Esophagus muscularis mucosa (tissue), 4 donors: ENCODE measurements around the gene CD248. TPM values are rescaled to one million over a fixed set of nuclear protein-coding genes. Genes with fewer than 3 reads are reported as not detected.

ENCODE experiments used
- DNase-seq: peaks from one replicate; pipeline ENCODE4 v3.0.0-alpha.2; 2017; ENCODE audit errors: extremely low spot score
- H3K27ac ChIP-seq, 4 donors: fragments of 200-600 bp; sonication (generic); replicated peaks in 1 of 4; 1 replicate in 3 of 4; 2 replicates in 1 of 4; pipeline ENCODE4 v1.5.1; 2016 to 2019; ENCODE audit warnings: mild to moderate bottlenecking in 1 of 4
- H3K27me3 ChIP-seq, 4 donors: fragments of 200-600 bp; sonication (generic); one replicate each; pipeline versions ENCODE4 v1.5.1 to v1.6.0; 2016 to 2019
- H3K36me3 ChIP-seq, 4 donors: fragments of 200-600 bp; sonication (generic); one replicate each; pipeline ENCODE4 v1.5.1; 2016 to 2019
- H3K4me1 ChIP-seq, 4 donors: fragments of 200-600 bp; sonication (generic); one replicate each; pipeline ENCODE4 v1.5.1; 2016 to 2019
- H3K4me3 ChIP-seq, 4 donors: fragments of 200-600 bp; sonication (generic); 1 replicate in 2 of 4; 2 replicates in 2 of 4; pipeline ENCODE4 v1.5.1; 2016 to 2019; ENCODE audit warnings: mild to moderate bottlenecking in 4 of 4, moderate library complexity in 1 of 4
- H3K9me3 ChIP-seq, 4 donors: fragments of 200-600 bp; sonication (generic); 1 replicate in 3 of 4; 2 replicates in 1 of 4; pipeline ENCODE4 v1.5.1; 2016 to 2019
- EP300 ChIP-seq: sonication (generic); formaldehyde crosslinking; IDR thresholded peaks from one replicate; pipeline ENCODE4 v1.6.1; 2017; ENCODE audit warnings: antibody characterized with exemption
- POLR2A ChIP-seq: fragments of 450-650 bp; IDR thresholded peaks from one replicate; pipeline ENCODE4 v1.6.1; 2017; ENCODE audit warnings: antibody characterized with exemption, moderate library complexity, mild to moderate bottlenecking, low read depth
- POLR2AphosphoS5 ChIP-seq, 2 donors: sonication (generic); formaldehyde crosslinking; IDR thresholded peaks; one replicate each; pipeline ENCODE4 v1.6.1; 2017; ENCODE audit warnings: antibody characterized with exemption in 2 of 2
- WGBS: methylation state at CpG from one replicate; pipeline ENCODE4 v1.1.5; 2018; 5-methylcytosine and 5-hydroxymethylcytosine counted together
- intact Hi-C: fragments of 100-400 bp; cut with DNase I; formaldehyde crosslinking; loops from one replicate; pipeline ENCODE4 v1.15.1; 2023
- total RNA-seq, 4 donors: library from RNA; depleted of rRNA; stranded (reverse); fragments of >200 nt; gene quantifications; one replicate each; pipeline versions ENCODE4 v1.1.0 to v1.2.1, GENCODE V29; 2016
- TF ChIP-seq, protein P1 (sequence below), 3 experiments: fragments of 200-600 bp in 2 of 3; fragments of 450-650 bp in 1 of 3; sonication (generic) in 2 of 3; IDR thresholded peaks; one replicate each; pipeline ENCODE4 v1.5.1; 2017 to 2019; ENCODE audit warnings: antibody characterized with exemption in 3 of 3, mild to moderate bottlenecking in 2 of 3, moderate library complexity in 1 of 3

CD248 gene
- total RNA-seq, 4 donors from 2014 or later = 23.0 to 83.8 (median 33.0) TPM

DNA sequence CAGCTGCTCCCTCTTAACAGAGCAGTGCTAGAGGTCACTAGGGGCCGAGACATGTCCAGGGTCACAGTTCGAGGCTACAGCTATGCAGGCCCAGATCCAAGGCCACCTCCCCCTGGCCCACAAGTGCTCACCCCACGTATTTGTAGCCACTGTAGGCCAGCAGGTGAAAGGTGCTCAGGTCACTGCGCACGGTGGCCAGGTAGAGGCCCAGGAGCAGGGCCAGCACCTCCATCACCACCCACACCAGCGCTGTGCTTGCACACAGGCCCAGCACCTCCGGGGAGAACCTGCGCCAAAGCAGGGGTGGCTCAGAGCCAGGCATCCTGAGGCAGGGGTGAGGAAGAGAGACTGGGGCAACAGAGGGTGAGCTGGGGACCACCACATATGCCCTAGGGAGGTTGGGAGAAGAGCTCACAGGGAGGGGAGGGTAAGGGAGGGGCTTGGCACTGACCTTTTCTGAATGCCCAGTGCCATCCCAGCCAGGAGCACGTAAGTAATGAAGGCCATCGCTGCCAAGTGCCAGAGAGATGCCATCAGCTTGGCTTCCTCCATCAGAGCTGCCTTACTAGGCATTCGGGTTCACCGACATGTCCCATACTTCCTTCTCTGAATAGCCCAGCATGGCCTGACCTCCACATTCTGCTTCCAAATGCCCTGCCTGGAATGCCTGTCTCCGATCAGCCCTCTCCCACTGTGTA is 31.4 kb downstream of the CD248 start:
- Histone ChIP-seq H3K27ac (no peak overlapping the region), H3K4me1 (peaks cover 35 to 67% (median 45%) of the 10 kb centered on the region in 4 donors), H3K9me3 (no peaks in the 10 kb centered on the region), H3K27me3 (no peaks in the 10 kb centered on the region), H3K36me3 (peaks cover 0 to 37% (median 12%) of the 10 kb centered on the region in 4 donors), H3K4me3 (no peak overlapping the region)
- WGBS = 94% methylated on average over 10 of the region's 13 CpGs
- intact Hi-C loops = no loop called here
- TF ChIP-seq POLR2A (no peak), EP300 (no peak), POLR2AphosphoS5 (IDR thresholded peaks at IDR 0.05) (no peak)
- TF ChIP-seq, protein P1, sequence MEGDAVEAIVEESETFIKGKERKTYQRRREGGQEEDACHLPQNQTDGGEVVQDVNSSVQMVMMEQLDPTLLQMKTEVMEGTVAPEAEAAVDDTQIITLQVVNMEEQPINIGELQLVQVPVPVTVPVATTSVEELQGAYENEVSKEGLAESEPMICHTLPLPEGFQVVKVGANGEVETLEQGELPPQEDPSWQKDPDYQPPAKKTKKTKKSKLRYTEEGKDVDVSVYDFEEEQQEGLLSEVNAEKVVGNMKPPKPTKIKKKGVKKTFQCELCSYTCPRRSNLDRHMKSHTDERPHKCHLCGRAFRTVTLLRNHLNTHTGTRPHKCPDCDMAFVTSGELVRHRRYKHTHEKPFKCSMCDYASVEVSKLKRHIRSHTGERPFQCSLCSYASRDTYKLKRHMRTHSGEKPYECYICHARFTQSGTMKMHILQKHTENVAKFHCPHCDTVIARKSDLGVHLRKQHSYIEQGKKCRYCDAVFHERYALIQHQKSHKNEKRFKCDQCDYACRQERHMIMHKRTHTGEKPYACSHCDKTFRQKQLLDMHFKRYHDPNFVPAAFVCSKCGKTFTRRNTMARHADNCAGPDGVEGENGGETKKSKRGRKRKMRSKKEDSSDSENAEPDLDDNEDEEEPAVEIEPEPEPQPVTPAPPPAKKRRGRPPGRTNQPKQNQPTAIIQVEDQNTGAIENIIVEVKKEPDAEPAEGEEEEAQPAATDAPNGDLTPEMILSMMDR (IDR thresholded peaks at IDR 0.05) = no peak
- DNase-seq = no peak

DNA sequence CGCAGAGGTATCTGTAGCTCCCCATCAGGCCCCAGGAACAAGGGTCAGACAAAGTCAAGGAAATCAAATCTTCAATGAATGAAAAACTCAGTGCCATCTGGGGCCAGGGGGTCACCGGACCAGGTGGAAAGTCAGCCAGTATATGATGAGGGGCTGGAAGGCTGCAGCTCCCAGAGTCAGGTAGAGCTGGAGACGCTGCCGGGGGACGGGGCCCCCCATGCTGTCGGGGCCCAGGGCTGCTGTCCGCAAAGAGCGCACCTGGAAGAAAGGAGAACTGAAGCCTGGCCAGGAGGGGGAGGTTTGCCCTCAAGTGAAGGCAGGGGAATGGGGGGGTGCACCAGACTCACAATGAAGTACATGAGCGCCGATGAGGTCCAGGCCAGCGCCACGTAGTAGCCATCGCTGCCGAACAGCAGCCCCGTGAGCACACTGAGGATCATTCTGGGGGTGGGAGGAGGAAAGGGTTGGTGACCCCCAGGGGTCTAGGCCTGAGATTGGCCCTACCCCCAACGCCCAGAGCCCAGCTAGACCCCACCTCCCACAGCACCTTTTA is 32.2 kb downstream of the CD248 start:
- Histone ChIP-seq H3K9me3 (no peaks in the 10 kb centered on the region), H3K27me3 (no peaks in the 10 kb centered on the region), H3K36me3 (peaks cover 0 to 37% (median 12%) of the 10 kb centered on the region in 4 donors), H3K4me3 (no peak overlapping the region), H3K4me1 (peaks cover 29 to 59% (median 39%) of the 10 kb centered on the region in 4 donors), H3K27ac (no peak overlapping the region)
- TF ChIP-seq EP300 (no peak), POLR2A (no peak), POLR2AphosphoS5 (IDR thresholded peaks at IDR 0.05) (no peak)
- TF ChIP-seq, protein P1 (IDR thresholded peaks at IDR 0.05) = no peak
- DNase-seq = no peak
- 91% methylated on average over 16 of the region's 16 CpGs for WGBS
- intact Hi-C loops = loop anchor here (5.0 kb wide), 1 partner anchor 62 kb away; no protein-coding TSS in a partner anchor

DNA sequence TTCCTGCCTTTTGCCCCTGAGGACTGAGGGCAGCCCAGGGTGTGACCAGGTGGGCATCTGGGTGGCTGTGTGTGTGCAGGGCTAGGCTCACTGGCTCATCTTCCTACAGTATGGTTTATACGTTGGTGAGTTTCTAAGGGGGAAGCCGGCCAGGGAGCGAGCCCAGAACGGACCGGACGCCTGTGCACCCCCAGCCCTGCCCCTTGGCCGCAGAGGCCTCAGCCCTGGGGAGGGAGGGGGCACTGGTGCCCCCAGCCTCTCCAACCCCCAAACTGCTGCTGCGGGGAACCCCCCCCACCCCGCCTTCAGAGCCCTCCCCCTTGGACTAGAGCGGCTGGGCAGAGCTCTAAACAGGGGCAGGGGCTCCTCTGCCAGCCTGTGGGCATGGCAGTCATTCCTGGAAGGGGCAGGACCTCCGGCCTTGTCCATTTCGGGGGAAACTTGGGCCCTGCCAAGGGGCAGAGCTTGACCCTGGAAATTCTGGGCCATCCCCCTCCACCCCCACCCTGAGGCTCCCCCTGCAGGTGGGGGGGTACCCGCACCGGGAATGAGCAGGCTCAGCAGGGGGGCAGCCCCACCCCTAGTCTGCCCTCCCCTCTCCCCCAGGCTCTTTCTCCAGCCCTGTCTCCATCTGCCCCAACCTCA is 33.3 kb downstream of the CD248 start:
- no peak for DNase-seq
- peaks cover 0 to 37% (median 12%) of the 10 kb centered on the region in 4 donors for H3K36me3 ChIP-seq
- H3K27ac ChIP-seq = no peak overlapping the region
- intact Hi-C loops = loop anchor here (5.0 kb wide), 1 partner anchor 61 kb away; no protein-coding TSS in a partner anchor
- H3K4me1 ChIP-seq = peaks cover 29 to 60% (median 39%) of the 10 kb centered on the region in 4 donors
- no peak for TF ChIP-seq EP300
- no peak for TF ChIP-seq POLR2A
- TF ChIP-seq, protein P1 (IDR thresholded peaks at IDR 0.05) = no peak
- no peak for TF ChIP-seq POLR2AphosphoS5 (IDR thresholded peaks at IDR 0.05)
- H3K9me3 ChIP-seq = no peaks in the 10 kb centered on the region
- 76% methylated on average over 7 of the region's 14 CpGs for WGBS
- no peaks in the 10 kb centered on the region for H3K27me3 ChIP-seq
- H3K4me3 ChIP-seq = no peak overlapping the region

DNA sequence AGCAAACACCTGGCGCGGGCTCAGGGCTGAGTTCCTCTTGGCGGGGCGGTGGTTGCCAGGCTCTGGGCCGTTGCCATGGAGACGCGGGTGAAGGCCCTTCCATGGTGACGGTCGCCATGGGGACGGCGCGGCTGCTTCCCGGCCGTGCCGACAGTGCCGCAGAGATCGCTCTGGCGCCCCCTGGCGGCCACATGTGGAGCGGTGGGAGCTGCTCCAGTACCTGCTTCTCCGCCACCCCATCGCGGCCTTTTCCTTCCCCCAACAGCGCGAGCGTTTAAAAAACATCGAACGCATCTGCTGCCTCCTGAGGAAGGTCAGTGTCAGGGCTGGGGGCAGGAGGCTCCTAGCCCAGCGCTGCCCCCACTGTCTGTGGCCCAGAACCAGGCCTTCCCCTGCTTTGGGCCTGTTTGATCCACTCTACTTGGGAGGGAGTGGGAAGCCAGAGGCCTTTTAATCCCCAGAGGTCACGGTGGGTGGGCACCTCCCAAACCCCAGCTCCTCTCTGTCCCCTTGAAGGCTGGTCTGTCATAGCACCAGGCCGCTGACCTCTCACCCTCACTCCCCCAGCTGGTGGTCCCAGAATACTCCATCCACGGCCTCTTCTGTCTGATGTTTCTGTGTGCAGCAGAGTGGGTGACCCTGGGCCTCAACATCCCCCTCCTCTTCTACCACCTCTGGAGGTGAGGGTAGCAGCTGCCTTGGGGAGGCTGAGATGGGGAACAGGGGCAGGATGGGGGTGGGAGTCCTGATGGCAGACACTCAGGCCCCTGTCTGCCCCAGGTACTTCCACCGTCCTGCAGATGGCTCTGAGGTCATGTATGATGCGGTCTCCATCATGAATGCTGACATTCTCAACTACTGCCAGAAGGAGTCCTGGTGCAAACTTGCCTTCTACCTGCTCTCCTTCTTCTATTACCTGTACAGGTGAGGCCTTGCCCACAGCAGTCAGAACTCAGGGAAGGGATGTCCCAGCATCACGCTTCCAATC is 34.1 kb downstream of the CD248 start:
- DNase-seq = peak; percentile 99
- TF ChIP-seq POLR2A (no peak), POLR2AphosphoS5 (IDR thresholded peaks at IDR 0.05) (peak; percentile 52 to 78), EP300 (no peak)
- TF ChIP-seq, protein P1 (IDR thresholded peaks at IDR 0.05) = peak; percentile 96 to 99 (median 96)
- 35% methylated on average over 6 of the region's 35 CpGs for WGBS
- Histone ChIP-seq H3K36me3 (peaks cover 0 to 37% (median 12%) of the 10 kb centered on the region in 4 donors), H3K4me3 (no peak overlapping the region), H3K9me3 (no peaks in the 10 kb centered on the region), H3K4me1 (peaks cover 29 to 60% (median 37%) of the 10 kb centered on the region in 4 donors), H3K27me3 (no peaks in the 10 kb centered on the region), H3K27ac (no peak overlapping the region)
- intact Hi-C loops = loop anchor here (5.0 kb wide), 1 partner anchor 60 kb away; no protein-coding TSS in a partner anchor
